ENCODE measurements around the gene FERMT2.
"Not testable (repeated sequence)": the region's sequence is repeated elsewhere in the genome, so short reads cannot be mapped to it uniquely, and the experiment has no call there.

FERMT2 gene

GRCh38 chr14:52900731-52901130 is 50.1 kb downstream of the FERMT2 start:
- DNase-seq (ENCODE audit: low spot score) = no peak

- no peak for DNase-seq (ENCODE audit: low spot score)
Measured at GRCh38 chr14:52898496-52898895, 52.4 kb downstream of the FERMT2 start.

GRCh38 chr14:52895000-52895399 is 55.9 kb downstream of the FERMT2 start:
- DNase-seq (ENCODE audit: low spot score) = no peak

DNA sequence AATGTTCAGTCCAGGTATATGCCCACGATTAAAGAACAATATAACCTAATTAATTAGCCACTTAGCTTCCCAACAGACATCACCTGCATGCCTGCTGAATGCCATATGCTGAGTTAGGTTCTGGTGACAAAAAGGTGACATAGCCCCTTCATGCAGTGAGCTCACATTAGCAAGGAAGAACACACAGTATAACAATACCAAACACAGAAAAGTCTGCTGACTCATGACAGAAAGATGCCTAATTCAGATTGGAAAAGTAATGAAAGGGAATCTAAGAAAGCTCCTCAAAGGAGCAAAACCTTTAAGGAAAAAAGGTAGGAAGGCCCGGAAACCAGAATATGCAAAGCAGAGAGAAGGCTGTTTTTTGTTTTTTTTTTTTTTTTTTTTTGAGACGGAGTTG is 59.0 kb downstream of the FERMT2 start:
- no peak for DNase-seq (ENCODE audit: low spot score)

DNA sequence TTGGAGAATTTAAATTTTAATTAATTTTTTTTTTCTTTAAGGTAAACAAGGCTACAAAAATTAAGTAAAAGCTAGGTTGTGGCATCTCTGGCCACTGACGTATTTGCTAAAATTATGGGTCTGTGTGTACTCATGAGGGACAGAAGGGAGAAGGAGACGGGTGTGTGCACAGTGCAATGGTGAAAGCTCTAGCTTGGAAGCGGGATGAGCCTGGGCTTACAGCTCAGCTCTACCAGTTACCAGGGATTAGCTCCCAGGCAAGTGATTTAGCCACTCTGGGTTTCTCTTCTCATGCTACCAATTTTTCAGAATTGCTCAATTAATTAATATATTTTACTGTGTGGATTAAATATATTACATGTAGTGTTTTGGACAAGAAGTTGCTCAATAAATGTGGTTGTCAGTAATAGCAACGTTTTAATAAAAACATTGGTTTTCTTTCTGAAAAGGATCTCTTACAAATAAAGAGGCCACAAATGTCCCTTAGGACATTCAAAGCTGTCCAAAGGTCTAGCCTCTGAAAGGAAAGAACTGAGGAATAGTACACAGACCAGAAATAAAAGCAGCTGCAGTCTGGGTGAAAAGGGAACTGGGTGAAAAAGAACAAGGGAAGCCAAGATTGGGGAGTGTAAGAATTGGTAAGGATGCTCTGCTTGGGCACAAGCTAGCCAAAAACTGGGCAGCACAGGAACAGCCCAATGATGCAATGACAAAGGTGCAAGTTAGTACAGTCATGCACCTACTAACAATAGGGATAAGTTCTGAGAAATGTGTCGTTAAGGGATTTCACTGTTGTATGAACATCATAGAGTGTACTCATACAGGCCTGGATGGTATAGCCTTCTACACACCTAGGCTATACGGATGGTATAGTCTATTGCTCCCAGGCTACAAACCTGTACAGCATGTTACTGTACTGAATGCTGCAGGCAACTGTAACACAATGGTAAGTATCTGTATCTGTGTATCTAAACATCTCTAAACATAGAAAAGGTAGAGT is 61.7 kb downstream of the FERMT2 start:
- no peak for DNase-seq (ENCODE audit: low spot score)

GRCh38 chr14:52888159-52888558 is 62.7 kb downstream of the FERMT2 start:
- no peak for DNase-seq (ENCODE audit: low spot score)

DNA sequence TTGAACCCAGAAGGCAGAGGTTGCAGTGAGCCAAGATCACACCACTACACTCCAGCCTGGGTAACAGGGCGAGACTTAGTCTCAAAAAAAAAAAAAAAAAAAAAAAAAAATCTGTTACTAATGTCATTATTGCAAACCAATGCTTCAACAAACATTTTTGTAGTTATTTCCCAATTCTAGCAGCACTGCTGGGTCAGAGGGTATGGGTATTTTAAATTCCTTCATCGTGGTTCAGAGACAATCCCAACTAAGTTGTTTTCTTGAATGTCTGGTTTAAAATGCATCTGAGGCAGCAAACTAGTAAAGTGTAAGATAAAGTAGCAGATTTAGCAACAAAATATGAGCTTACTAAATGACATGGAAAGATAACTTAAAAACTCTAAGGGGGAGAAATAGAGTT is 65.6 kb downstream of the FERMT2 start:
- no peak for DNase-seq (ENCODE audit: low spot score)

DNA sequence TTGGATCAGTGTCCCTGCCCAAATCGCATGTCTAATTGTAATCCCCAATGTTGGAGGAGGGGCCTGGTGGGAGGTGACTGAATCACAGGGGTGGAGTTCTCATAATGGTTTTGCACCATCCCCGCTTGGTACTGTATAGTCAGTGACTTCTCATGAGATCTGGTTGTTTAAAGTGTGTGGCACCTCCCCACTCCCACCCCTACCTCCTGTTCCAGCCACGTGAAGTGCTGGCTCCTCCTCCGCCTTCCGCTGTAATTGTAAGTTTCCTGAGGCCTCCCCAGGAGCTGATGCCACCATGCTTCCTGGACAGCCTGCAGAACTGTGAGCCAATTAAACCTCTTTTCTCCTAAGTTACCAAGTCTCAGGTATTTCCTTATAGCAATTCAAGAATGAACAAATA is 67.2 kb downstream of the FERMT2 start:
- DNase-seq (ENCODE audit: low spot score) = no peak

DNA sequence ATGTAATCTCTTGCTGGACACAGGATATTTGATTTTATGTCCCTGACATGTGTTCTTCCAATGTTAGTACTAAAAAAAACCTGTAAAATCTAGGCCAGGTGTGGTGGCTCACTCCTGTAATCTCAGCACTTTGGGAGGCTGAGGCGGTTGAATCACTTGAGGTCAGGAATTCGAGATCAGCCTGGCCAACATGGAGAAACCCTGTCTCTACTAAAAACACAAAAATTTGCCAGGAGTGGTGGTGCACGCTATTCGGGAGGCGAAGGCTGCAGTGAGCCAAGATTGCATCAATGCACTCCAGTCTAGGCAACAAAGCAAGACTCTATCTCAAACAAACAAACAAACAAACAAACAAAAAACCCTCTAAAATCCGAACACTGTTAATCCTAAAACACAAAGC is 68.0 kb downstream of the FERMT2 start:
- no peak for DNase-seq (ENCODE audit: low spot score)

DNA sequence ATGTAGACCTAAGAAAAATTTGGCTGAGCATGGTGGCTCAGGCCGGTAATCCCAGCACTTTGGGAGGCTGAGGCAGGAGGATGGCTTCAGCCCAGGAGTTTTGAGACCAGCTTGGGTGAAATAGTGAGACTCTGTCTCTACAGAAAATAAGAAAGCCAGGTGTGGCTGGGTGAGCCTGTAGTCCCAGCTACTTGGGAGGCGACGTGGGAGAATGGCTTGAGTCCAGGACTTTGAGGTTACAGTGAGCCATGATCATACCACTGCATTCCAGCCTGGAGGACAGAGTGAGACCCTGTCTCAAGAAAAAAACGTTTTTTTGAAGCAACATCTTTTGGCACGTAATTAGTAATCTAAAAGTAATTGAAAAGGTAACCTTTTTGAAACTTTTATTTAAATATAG is 70.9 kb downstream of the FERMT2 start:
- no peak for DNase-seq (ENCODE audit: low spot score)

DNA sequence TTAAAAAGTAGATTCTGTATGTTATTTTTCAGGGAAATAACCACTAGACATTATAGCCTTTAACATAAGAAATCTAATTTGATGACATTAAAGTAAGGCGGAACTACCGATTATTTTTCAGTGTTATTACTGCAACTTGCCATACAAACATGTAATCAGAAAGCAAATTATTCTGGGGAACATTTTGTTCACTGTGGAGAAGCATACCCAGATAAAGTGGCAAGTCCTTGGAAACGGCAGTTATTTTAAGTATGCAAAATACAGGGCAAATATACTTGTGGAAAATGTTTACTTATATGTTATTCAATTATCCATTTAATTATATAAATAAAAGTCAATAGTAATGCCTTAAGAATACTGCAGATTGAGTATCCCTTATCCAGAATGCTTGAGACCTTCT is 71.9 kb downstream of the FERMT2 start:
- no peak for DNase-seq (ENCODE audit: low spot score)

GRCh38 chr14:52878469-52878868 is 72.4 kb downstream of the FERMT2 start:
- no peak for DNase-seq (ENCODE audit: low spot score)

DNA sequence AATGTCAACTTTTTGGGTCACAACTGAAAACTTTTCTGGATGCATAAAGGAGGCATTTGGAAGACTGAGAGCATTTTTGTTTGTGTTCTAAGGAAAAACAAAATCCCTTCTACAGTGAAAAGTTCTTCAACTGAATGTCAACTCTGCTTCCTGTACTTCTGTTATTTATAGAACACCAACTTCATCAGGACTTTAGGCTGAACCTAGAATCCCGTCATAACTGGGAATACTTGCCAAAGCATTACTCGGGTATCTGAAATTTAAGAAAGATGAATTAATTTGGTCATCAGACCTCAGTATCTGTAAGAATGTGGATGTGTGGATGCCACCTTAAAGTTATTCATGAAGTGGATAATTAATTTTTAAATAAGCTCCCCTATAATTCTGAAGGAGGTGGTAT is 73.2 kb downstream of the FERMT2 start:
- DNase-seq (ENCODE audit: low spot score) = no peak

DNA sequence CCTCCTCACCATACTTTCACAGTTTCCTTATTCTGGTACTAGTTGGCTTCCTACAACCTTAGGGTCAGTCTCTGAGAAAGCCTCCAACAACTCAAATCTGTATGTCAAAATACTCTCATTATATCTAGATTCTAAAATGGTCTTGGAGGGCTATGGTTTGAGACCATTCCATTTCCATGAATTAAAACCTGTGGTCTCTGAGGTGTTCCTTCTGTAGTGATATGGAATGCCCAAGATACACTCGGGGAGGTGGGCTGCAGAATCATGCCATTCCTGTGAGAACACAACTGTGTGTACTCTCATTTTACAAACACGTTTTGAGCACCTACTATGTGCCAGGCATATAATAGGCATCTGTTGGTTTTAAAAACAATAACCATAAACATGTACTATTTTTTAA is 74.0 kb downstream of the FERMT2 start:
- DNase-seq (ENCODE audit: low spot score) = no peak

- no peak for DNase-seq (ENCODE audit: low spot score)
Measured at GRCh38 chr14:52876311-52876710, 74.5 kb downstream of the FERMT2 start.

- DNase-seq (ENCODE audit: low spot score) = no peak
Measured at GRCh38 chr14:52875707-52876106, 75.1 kb downstream of the FERMT2 start.

GRCh38 chr14:52874389-52874788 is 76.5 kb downstream of the FERMT2 start:
- DNase-seq (ENCODE audit: low spot score) = no peak

DNA sequence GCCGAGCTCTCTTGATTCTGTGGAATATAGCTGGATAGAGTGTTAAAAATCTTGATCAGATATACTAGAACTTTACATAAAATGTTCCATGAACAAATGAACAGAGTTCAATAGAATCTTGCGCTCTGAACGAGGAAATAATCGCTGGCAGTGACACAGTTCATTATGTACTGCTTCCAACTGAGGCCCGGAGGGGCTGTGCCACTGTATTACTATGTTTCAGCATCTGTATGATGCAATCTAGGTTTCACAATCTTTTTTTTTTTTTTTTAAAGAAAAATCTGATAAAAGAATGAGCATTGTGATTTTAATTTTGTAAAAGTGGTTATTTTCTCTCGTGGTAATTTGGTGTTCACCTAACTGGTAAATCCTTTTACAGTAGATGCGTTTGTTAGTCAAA is 77.2 kb downstream of the FERMT2 start:
- no peak for DNase-seq (ENCODE audit: low spot score)

GRCh38 chr14:52873065-52873464 is 77.8 kb downstream of the FERMT2 start:
- no peak for DNase-seq (ENCODE audit: low spot score)

DNA sequence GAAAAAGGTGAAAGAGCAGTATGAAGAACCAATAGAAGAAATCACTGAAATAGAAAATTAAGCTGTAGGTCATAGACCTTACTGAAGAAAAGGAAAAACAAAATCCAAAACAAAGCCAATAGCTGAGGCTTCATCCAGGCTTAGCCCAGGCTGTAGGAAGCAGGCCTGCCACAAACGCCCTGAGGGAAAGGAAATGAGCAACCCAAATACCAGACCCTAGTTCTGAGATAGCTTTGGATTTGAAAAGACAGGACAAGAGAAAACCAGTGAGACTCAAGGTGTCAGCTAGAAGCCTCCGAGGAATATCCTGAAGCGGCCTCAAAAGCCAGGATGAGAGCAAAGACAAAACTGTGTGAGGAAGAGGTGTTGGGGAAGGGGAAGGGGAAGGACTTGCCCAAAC is 79.2 kb downstream of the FERMT2 start:
- no peak for DNase-seq (ENCODE audit: low spot score)

DNA sequence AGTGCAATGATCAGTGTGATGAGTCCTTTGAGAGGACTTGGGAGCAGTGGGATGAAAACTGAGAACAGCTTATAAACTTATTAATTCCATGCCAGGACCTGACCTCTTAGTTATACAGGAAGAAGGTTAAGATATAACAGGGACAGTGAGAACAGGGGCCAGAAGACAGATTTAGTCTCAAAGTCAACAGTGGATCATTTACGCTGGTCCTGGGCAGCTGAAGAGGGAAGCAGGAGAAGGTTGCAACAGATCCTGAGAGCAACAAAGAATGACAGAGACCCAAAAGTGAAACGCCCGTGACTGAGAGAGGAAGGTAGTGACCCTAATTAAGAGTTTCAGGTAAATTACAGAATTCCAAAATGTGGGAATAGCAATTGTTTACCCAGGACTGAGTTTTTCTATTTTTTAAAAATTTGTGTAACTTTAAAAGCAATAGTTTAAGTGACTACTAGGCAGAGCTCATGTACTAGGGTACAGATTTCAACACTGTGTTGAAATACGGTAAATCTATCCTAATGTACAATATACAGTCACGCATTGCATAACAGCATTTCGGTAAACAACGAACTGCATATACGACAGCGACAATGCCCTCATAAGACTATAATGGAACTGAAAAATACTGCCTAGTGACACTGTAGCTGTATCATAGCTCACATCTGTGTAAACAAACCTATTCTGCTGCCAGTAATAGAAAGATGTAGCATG is 81.8 kb downstream of the FERMT2 start:
- DNase-seq (ENCODE audit: low spot score) = no peak

GRCh38 chr14:52864893-52865292 is 86.0 kb downstream of the FERMT2 start:
- DNase-seq (ENCODE audit: low spot score) = not testable (repeated sequence)

GRCh38 chr14:52863334-52863700 is 87.5 kb downstream of the FERMT2 start:
- no peak for DNase-seq (ENCODE audit: low spot score)

All from LoVo (cell line).